ENCODE data around the gene FILIP1L.

Gene FILIP1L

DNA sequence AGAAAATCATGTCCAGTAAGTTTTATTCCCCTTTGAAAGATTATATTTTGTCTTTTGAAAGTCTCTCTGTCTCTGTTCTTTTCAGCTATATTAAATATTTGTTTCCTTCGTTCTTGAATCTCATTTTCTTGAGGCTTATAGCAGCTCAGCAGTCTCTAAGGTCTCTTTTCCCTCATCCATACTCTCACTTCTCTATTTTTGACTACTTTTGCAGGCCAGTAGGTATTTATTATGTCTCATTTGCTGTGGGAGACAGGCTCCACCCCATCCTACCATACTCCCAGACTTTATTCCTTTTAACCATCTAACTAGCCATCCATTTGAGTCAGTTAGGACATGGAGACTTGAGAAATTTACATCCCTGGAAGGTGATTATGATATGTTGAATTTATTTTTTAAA is 71.0 kb downstream of the FILIP1L start:
- no peak overlapping the region for H3K4me3 Mint-ChIP-seq
- intact Hi-C loops (cut with micrococcal nuclease): loop anchor here (5.0 kb wide), 1 partner anchor 166 kb away; no protein-coding TSS in a partner anchor
- no peaks in the 10 kb centered on the region for H3K27me3 Mint-ChIP-seq
- H3K27ac Mint-ChIP-seq: peak overlapping the region; percentile 51
- peaks cover 51% of the 10 kb centered on the region for H3K4me1 Mint-ChIP-seq (ENCODE audit: low read depth)
- no peaks in the 10 kb centered on the region for H3K9me3 Mint-ChIP-seq
- H3K36me3 Mint-ChIP-seq (ENCODE audit: low read depth): no peaks in the 10 kb centered on the region

DNA sequence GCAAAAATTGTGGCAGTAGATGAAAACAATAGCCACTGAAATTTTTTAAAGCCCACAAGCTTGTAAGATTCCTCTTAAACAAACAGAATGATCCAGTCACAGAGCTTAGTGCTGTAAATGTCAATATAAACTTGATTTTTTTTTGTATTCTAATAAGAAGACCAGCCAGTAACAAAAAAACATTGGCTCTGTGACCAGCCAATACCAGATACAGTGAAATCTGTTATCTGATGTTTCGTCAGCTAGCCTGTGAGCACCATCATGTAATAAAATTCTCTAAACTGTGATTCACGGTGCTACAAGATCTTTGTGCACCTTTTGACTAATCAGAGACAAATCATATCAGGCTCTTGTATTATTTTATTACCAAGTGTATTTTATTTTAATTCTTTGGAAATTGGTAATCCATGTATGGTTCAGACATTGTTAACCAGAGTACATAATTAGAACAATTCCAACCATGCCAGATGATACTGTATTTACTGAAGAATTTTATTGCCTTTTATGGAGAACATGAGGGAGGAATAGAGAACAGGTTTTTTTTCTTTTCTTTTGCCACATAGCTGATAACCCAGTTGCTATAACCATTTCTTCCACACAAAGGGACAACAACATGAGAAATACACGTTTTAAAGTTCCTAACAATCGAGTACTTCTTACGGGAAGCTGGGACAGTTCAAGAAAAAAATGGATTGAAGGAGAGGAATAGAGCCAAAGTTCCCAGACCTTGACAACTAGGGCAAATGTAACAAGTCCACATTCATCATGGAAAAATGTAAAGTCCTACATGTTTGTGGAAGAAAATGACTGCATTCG is 71.9 kb downstream of the FILIP1L start:
- Mint-ChIP-seq H3K4me1 (ENCODE audit: low read depth) (peaks cover 42% of the 10 kb centered on the region), H3K9me3 (no peaks in the 10 kb centered on the region), H3K36me3 (ENCODE audit: low read depth) (no peaks in the 10 kb centered on the region), H3K27me3 (no peaks in the 10 kb centered on the region), H3K27ac (peak overlapping the region; percentile 51), H3K4me3 (no peak overlapping the region)
- intact Hi-C loops (cut with micrococcal nuclease): loop anchor here (5.0 kb wide), 1 partner anchor 165 kb away; no protein-coding TSS in a partner anchor

DNA sequence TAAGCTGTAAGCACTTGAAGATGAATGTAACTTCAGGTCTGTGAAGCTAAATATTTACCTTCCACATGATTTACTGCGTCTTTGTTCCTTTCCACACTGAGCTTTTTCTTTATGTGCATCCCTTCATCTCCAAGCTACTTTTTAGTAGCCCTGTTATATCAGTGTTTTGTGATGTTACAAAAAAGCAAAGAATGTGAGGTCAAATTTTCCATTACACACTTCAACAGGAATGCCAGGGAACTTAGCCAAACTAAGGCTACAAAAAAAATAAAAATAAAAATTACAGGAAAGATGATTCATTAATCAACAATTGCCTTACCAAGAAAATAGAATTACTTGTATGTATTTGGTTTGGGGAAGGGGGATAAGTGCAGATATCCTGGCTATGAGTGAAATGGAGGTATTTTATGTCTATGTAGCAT is 73.0 kb downstream of the FILIP1L start:
- no peak overlapping the region for H3K27ac Mint-ChIP-seq

DNA sequence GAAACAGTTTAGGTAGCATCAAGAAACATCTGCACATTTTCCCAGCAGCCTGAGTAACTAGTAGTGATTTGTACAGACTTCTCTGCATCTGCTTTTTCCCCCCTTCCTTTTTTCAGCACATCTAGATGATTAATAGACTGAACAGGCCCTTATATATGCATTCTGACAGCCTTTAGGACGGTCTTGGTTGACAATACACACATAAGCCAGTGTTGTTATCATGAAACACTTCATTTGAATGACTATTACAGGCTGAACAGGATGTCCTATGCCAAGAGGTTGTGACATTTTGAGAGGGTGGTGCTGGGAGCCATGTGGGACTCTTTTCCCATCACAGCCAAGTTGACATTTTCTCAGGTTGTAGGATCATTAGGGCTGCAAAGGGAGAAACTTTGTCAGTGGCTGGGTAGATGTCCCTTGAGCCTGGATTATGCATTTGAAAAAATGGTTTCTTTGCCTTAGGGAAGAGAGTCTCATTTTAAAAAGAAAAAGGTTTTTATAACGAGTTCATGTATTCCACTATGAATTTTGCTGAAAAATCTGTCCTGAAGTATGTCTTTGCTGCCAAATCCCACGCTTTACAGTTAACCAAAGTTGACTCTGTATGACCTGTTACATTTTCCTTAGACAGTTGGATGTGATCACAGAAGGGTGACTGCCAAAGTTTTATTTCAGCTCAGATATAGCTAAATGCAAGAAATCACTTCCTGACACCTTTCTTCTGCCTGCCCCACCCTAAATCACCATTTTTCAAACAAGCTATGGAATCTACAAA is 73.7 kb downstream of the FILIP1L start:
- Mint-ChIP-seq H3K27me3 (no peaks in the 10 kb centered on the region), H3K9me3 (no peaks in the 10 kb centered on the region), H3K36me3 (ENCODE audit: low read depth) (no peaks in the 10 kb centered on the region), H3K4me1 (ENCODE audit: low read depth) (peaks cover 29% of the 10 kb centered on the region), H3K27ac (no peak overlapping the region), H3K4me3 (no peak overlapping the region)
- intact Hi-C loops (cut with micrococcal nuclease): loop anchor here (5.0 kb wide), 1 partner anchor 163 kb away; no protein-coding TSS in a partner anchor

More for the DNA sequence above, 73.0 kb downstream of the FILIP1L start:
- no peaks in the 10 kb centered on the region for H3K27me3 Mint-ChIP-seq
- H3K4me1 Mint-ChIP-seq (ENCODE audit: low read depth): peaks cover 36% of the 10 kb centered on the region
- no peak overlapping the region for H3K4me3 Mint-ChIP-seq
- H3K9me3 Mint-ChIP-seq: no peaks in the 10 kb centered on the region
- no peaks in the 10 kb centered on the region for H3K36me3 Mint-ChIP-seq (ENCODE audit: low read depth)
- intact Hi-C loops (cut with micrococcal nuclease): loop anchor here (5.0 kb wide), 1 partner anchor 164 kb away; no protein-coding TSS in a partner anchor

DNA sequence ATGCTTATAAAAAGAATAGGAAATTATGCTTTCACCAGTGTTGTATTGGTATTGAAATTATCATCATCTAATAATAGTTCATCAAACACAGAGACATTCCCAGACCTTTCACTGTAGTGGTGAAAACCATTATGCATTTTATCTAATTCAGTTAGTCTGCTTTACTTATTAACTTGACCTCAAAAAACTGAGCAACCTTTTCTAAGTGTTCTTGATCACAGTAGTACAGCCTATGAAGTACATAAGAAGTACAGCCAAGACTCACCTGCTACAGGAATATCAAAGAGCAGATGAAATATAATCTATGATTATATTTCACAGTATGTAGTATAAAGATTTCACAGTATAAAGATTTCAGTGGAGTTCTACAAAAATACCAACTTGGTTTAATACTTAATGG is 75.2 kb downstream of the FILIP1L start:
- H3K27me3 Mint-ChIP-seq: no peaks in the 10 kb centered on the region
- no peak overlapping the region for H3K4me3 Mint-ChIP-seq
- no peak overlapping the region for H3K27ac Mint-ChIP-seq
- intact Hi-C loops (cut with micrococcal nuclease): no loop called here
- no peaks in the 10 kb centered on the region for H3K9me3 Mint-ChIP-seq
- no peaks in the 10 kb centered on the region for H3K36me3 Mint-ChIP-seq (ENCODE audit: low read depth)
- H3K4me1 Mint-ChIP-seq (ENCODE audit: low read depth): peaks cover 15% of the 10 kb centered on the region

DNA sequence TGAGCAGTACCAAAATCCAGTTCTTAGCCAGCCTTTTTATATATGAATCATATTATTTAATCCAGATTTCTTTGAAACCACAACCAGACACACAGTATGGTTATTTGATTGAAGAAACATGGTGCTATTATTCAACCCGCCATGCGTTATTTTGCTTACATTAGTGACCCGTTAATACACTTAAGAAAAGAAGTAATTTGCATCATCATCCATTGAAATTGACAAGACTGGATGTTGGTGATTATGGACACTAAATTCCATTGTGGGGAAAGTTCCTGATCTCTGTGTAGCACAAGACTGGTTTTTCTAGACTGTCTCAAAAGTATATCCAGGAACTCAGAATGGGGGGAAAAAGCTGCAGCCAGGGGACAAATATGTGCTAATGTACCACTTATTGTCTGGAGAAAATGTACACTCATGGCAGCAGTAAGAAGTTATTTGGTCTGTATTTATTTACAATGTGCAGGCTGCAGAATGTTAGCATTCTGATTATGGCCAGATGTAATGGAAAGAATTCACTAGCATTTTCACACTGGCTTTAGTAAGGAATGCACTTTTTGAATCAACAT is 80.3 kb downstream of the FILIP1L start:
- Mint-ChIP-seq H3K4me3 (no peak overlapping the region), H3K4me1 (ENCODE audit: low read depth) (no peaks in the 10 kb centered on the region), H3K27ac (no peak overlapping the region), H3K27me3 (no peaks in the 10 kb centered on the region), H3K36me3 (ENCODE audit: low read depth) (no peaks in the 10 kb centered on the region), H3K9me3 (no peaks in the 10 kb centered on the region)
- intact Hi-C loops (cut with micrococcal nuclease): no loop called here

DNA sequence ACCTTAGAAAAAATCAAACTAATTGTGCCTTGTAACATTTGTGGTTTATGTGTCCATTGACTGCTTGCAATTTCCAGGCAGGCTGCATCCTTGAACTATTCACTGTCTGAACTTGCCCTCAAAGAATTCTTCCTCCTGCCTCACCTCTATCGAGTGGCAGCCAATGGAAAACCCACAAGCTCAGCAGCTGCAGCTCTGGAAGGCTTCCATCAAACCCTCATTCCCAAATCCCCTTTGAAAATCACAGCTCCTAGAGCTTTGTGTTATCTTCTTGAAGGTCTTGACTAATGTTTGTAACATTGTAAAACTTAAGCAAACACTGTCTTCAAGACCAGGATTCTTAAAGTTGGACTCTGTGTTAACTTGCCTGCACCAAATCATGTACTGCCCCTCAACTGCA is 81.1 kb downstream of the FILIP1L start:
- no peak overlapping the region for H3K27ac Mint-ChIP-seq
- no peaks in the 10 kb centered on the region for H3K4me1 Mint-ChIP-seq (ENCODE audit: low read depth)
- intact Hi-C loops (cut with micrococcal nuclease): no loop called here
- H3K36me3 Mint-ChIP-seq (ENCODE audit: low read depth): no peaks in the 10 kb centered on the region
- H3K27me3 Mint-ChIP-seq: no peaks in the 10 kb centered on the region
- H3K4me3 Mint-ChIP-seq: no peak overlapping the region
- H3K9me3 Mint-ChIP-seq: no peaks in the 10 kb centered on the region

DNA sequence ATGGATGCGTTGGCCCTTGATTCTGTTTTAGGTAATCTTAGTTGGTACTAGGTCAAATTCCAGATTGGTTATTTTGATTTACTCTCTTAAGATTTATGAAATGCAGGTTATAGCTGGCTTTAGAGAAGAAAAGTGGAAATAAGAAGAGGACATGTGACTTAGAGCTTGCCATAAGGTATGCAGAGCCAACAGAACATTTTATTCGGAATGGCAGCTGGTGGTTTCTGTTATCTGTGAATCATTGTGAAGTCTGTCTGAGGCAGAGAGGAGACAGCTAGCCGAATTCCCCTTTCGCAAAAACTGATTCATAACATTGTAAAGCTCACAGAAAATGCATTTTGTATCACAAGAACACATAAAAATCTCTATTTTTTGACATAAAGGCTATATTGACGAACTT is 82.1 kb downstream of the FILIP1L start:
- H3K27ac Mint-ChIP-seq: no peak overlapping the region
- H3K4me3 Mint-ChIP-seq: no peak overlapping the region
- intact Hi-C loops (cut with micrococcal nuclease): no loop called here
- no peaks in the 10 kb centered on the region for H3K9me3 Mint-ChIP-seq
- no peaks in the 10 kb centered on the region for H3K4me1 Mint-ChIP-seq (ENCODE audit: low read depth)
- no peaks in the 10 kb centered on the region for H3K27me3 Mint-ChIP-seq
- H3K36me3 Mint-ChIP-seq (ENCODE audit: low read depth): no peaks in the 10 kb centered on the region

DNA sequence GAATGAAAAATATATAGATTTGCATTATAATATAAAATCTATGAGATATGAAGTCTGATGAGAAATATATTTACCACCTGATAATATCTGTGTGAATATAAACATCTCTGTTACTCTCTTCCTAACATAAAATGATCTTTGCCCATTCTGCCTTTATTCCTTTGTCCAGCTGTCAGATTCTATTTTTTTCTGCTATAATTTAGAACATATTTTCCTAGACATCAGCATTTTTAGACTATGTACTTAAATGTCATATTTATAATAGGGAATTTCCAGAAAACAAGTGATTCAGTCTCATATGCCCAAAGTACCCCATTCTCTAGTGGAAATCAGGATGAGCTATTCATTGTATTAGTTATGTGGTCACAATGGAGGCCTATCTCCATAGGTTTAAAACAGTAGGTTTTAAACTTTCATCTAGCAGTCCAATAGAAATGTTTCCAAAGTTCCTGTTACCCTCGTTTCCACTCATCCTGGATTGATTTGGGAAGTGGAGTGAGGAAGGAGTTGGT is 83.3 kb downstream of the FILIP1L start:
- Mint-ChIP-seq H3K9me3 (no peaks in the 10 kb centered on the region), H3K27me3 (no peaks in the 10 kb centered on the region), H3K4me1 (ENCODE audit: low read depth) (no peaks in the 10 kb centered on the region), H3K36me3 (ENCODE audit: low read depth) (no peaks in the 10 kb centered on the region), H3K4me3 (no peak overlapping the region), H3K27ac (no peak overlapping the region)
- intact Hi-C loops (cut with micrococcal nuclease): no loop called here

DNA sequence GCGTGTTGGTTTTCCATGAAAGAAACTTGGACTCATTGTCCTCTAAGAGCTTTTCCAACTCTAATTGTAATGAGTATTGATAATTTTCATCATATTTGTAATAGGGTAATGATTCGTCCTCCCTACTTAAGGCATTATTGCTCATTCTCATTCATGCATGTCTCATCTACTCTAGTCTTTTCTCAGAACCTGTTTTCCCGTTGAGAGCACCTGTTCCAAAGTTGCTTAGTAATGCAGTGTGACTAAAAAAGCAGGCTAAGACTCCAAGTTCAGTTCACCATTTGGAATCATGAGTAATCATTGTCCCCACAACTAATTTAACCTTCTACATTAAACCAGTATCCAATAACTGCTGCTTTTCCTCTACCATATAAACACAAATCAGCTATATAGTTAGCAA is 84.0 kb downstream of the FILIP1L start:
- H3K4me1 Mint-ChIP-seq (ENCODE audit: low read depth): no peaks in the 10 kb centered on the region
- H3K27ac Mint-ChIP-seq: no peak overlapping the region
- H3K4me3 Mint-ChIP-seq: no peak overlapping the region
- intact Hi-C loops (cut with micrococcal nuclease): no loop called here
- H3K9me3 Mint-ChIP-seq: no peaks in the 10 kb centered on the region
- no peaks in the 10 kb centered on the region for H3K27me3 Mint-ChIP-seq
- H3K36me3 Mint-ChIP-seq (ENCODE audit: low read depth): no peaks in the 10 kb centered on the region

DNA sequence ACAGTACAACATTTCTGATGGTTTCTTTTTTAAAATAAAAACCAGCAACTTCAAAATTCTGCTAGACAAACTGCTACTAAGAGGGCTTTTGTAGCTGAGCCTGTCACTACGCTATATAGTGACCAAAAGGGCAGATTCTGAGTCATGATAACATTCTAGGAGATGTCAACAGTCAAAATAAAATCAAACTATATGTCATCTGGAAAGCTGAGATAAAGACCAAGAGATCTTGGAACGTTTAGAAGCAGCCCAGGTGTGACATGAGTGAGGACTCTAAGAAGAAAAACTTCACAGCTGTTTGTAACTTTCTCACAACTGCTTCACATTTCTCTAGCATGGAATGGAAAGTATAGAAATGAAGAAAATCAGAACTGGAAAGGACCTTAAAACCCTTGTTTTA is 84.6 kb downstream of the FILIP1L start:
- H3K36me3 Mint-ChIP-seq (ENCODE audit: low read depth): no peaks in the 10 kb centered on the region
- intact Hi-C loops (cut with micrococcal nuclease): no loop called here
- no peak overlapping the region for H3K4me3 Mint-ChIP-seq
- no peaks in the 10 kb centered on the region for H3K9me3 Mint-ChIP-seq
- H3K27ac Mint-ChIP-seq: no peak overlapping the region
- no peaks in the 10 kb centered on the region for H3K27me3 Mint-ChIP-seq
- H3K4me1 Mint-ChIP-seq (ENCODE audit: low read depth): no peaks in the 10 kb centered on the region

DNA sequence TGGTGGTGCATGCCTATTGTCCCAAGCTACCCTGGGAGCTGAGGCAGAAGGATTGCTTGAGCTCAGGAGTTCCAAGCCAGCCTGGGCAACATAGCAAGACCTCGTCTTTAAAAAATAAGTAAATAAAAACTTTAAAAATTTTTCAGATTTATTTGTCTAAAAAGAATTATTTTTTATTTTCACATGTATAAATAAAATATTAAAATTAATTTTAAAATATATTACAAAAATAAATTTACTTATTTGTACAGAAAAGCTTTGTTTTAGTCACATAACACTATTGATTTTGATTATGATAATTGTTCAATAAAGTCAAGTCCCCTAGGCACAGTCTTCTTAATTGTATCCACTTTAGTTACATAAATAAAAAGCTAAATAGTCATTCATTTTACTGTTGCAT is 85.2 kb downstream of the FILIP1L start:
- H3K4me3 Mint-ChIP-seq: no peak overlapping the region
- no peaks in the 10 kb centered on the region for H3K27me3 Mint-ChIP-seq
- no peaks in the 10 kb centered on the region for H3K9me3 Mint-ChIP-seq
- no peaks in the 10 kb centered on the region for H3K36me3 Mint-ChIP-seq (ENCODE audit: low read depth)
- intact Hi-C loops (cut with micrococcal nuclease): no loop called here
- no peak overlapping the region for H3K27ac Mint-ChIP-seq
- H3K4me1 Mint-ChIP-seq (ENCODE audit: low read depth): no peaks in the 10 kb centered on the region

DNA sequence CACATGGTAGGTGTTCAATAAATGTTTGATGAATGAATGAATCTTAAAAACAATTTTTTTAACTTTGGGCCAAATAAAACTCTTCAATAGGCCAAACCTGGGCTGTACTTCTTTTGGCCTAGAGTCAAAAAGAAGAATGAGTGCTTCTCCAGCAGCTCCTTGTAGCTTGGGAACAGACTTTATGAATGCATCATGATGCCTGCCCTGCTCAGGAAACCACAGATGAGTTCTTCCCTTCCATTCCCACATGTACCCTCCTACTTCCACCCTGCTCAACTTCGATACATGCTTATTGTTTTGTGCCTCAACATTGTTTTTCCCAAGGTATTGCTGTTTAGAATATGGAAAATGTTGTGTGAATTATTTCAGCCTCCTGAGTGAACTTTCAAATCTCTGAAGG is 87.0 kb downstream of the FILIP1L start:
- H3K27me3 Mint-ChIP-seq: no peaks in the 10 kb centered on the region
- H3K4me3 Mint-ChIP-seq: no peak overlapping the region

More for the DNA sequence above, 87.0 kb downstream of the FILIP1L start:
- Mint-ChIP-seq H3K9me3 (no peaks in the 10 kb centered on the region), H3K27ac (no peak overlapping the region), H3K4me1 (ENCODE audit: low read depth) (no peaks in the 10 kb centered on the region), H3K36me3 (ENCODE audit: low read depth) (no peaks in the 10 kb centered on the region)
- intact Hi-C loops (cut with micrococcal nuclease): no loop called here

All from dendritic cell treated with granulocyte-macrophage colony-stimulating factor and Interleukin-4, amounts not matched to agents 40 ng/mL and 50 ng/mL, for 4 days (primary cell).